Colonic mucosa (tissue), 4 donors: ENCODE data around the gene PXT1. TPM values are rescaled to one million over a fixed set of nuclear protein-coding genes. Genes with fewer than 3 reads are reported as not detected.

ENCODE experiments used
- DNase-seq: peaks from one replicate; pipeline ENCODE4 v3.0.0-alpha.2; 2020
- H3K27ac ChIP-seq: fragments of 200-600 bp; one replicate; pipeline ENCODE4 v1.8.0; 2021
- H3K27me3 ChIP-seq: fragments of 200-600 bp; one replicate; pipeline ENCODE4 v1.8.0; 2021
- H3K36me3 ChIP-seq: fragments of 200-600 bp; one replicate; pipeline ENCODE4 v1.8.0; 2021
- H3K4me1 ChIP-seq: fragments of 200-600 bp; one replicate; pipeline ENCODE4 v1.8.0; 2021; ENCODE audit warnings: mild to moderate bottlenecking
- H3K4me3 ChIP-seq: fragments of 200-600 bp; one replicate; pipeline ENCODE4 v1.8.0; 2021
- H3K9ac ChIP-seq, 2 donors: one replicate each; pipeline ENCODE4 v1.7.0; 2013; ENCODE audit warnings: control low read depth in 2 of 2, low read depth in 2 of 2, low read length in 2 of 2
- H3K9me3 ChIP-seq: fragments of 200-600 bp; one replicate; pipeline ENCODE4 v1.8.0; 2021
- intact Hi-C: fragments of 100-400 bp; cut with DNase I; formaldehyde crosslinking; loops from one replicate; pipeline ENCODE4 v1.14.1; 2022
- total RNA-seq, 2 donors: library from RNA; stranded (reverse); fragmentation: NEBNext Ultra II Directional in 1 of 2; extraction: Animal tissue kit (Norgen Biotek cat#: 25700) in 1 of 2; gene quantifications; one replicate each; pipeline ENCODE4 v1.2.1, GENCODE V29; 2021
- TF ChIP-seq, protein P1 (sequence below): fragments of 200-600 bp; IDR thresholded peaks from one replicate; pipeline ENCODE4 v1.8.0; 2022; ENCODE audit warnings: antibody characterized with exemption, mild to moderate bottlenecking
- donor health status: healthy.
- donor health status: DM: no; HTN: no; CAD: no.
- donor health status: DM: no; HTN: no; CAD: no.

Gene PXT1
- total RNA-seq, 2 donors from 2014 or later = not detected

DNA sequence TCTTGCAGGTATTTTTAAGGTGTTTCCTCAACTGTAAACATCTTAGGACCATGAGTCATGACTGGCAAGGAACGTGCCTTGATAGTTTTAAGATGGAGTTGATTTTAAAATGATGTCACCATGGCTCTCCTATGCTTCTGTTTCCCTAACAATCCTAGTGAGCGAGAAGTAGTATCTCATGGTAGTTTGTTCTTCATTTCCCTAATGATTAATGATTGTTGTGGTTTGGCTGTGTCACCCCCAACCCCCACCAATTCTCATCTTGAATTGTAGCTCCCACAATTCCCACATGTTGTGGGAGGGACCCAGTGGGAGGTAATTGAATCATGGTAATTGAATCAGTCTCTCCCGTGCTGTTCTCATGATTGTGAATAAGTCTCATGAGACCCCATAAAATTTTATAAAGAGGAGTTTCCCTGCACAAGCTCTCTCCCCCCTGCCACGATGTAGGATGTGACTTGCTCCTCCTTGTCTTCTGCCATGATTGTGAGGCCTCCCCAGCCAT is 89.2 kb downstream of the PXT1 start:
- no peaks in the 10 kb centered on the region for H3K4me1 ChIP-seq
- H3K4me3 ChIP-seq = no peak overlapping the region
- intact Hi-C loops = loop anchor here (10.0 kb wide), 1 partner anchor 329 kb away; the partner anchor contains the start of genes MAPK14 and SLC26A8
- H3K27me3 ChIP-seq = no peaks in the 10 kb centered on the region
- H3K9ac ChIP-seq = no peak overlapping the region
- H3K36me3 ChIP-seq = no peaks in the 10 kb centered on the region
- no peak for DNase-seq
- H3K27ac ChIP-seq = no peak overlapping the region
- H3K9me3 ChIP-seq = no peaks in the 10 kb centered on the region
- TF ChIP-seq, protein P1, sequence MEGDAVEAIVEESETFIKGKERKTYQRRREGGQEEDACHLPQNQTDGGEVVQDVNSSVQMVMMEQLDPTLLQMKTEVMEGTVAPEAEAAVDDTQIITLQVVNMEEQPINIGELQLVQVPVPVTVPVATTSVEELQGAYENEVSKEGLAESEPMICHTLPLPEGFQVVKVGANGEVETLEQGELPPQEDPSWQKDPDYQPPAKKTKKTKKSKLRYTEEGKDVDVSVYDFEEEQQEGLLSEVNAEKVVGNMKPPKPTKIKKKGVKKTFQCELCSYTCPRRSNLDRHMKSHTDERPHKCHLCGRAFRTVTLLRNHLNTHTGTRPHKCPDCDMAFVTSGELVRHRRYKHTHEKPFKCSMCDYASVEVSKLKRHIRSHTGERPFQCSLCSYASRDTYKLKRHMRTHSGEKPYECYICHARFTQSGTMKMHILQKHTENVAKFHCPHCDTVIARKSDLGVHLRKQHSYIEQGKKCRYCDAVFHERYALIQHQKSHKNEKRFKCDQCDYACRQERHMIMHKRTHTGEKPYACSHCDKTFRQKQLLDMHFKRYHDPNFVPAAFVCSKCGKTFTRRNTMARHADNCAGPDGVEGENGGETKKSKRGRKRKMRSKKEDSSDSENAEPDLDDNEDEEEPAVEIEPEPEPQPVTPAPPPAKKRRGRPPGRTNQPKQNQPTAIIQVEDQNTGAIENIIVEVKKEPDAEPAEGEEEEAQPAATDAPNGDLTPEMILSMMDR = no peak

DNA sequence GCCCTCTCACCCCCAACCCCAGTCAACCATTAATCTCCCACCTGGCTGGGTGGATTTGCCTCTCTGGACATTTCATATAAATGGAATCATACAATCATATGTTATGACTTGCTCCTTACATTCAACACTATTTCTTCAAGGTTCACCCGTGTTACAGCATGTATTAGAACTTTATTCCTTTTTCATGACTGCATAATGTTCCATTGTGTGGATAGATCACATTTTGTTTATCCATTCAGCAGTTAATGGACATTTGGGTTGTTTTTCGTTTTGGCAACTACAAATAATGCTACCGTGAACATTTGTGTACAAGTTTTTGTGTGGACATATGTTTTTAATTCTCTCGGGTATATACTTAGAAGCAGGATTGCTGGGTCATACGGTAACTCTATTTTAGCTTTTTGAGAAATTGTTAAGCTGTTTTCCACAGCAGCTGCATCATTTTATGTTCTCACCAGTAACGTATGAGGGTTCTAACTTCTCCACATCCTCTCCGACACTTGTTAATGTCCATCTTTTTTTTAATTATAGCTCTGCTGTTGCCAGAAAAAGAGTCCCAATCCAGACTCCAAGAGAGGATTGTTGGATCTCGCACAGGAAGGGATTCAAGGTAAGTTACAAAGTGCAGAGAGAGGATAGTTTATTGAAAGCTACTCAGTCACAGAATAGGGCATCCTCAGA is 90.0 kb downstream of the PXT1 start:
- H3K4me3 ChIP-seq = no peak overlapping the region
- TF ChIP-seq, protein P1 = no peak
- intact Hi-C loops = loop anchor here (10.0 kb wide), 1 partner anchor 328 kb away; the partner anchor contains the start of genes MAPK14 and SLC26A8
- no peak for DNase-seq
- no peaks in the 10 kb centered on the region for H3K9me3 ChIP-seq
- H3K4me1 ChIP-seq = no peaks in the 10 kb centered on the region
- H3K27ac ChIP-seq = no peak overlapping the region
- H3K36me3 ChIP-seq = no peaks in the 10 kb centered on the region
- no peaks in the 10 kb centered on the region for H3K27me3 ChIP-seq
- no peak overlapping the region for H3K9ac ChIP-seq

DNA sequence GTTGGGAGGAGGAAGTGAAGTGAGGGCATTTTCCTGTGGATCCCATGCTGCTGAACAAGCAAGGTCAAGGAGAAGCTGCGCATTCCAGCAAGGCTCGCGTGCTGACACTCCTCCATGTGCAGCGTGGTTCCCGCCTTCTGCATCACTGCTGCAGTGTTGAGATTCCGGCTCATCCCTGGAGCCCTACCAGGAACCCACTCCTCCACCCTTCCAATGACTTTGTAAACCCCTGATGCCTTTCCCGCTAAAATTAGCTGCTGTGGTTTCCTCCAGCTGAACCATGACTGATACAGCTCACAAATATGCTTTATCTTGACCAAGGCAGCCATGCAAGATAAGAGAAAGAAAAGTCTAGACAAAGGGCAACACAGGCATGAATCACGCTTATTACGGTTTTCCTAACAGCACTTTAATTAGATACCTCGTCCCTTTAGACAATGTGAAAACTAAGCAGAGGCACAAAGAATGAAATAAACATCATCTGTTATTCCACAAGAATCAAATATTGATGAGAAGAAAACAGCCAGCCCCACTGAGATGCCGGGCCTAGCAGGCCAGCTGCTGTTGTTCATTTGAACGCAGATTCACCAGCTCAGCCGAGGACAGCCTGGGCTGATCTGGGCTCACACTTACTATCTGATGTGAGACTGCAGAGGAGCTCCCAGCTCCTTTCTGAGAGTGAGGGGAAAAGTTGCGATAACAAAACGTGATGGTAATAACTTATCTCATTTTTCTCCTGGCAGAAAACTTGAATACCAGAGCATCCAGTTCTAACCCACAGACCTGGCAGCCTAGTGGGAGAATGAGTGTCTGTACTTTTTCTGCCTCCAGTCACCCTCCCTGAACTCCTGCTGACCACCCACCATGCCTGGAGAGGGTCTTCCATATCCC is 91.7 kb downstream of the PXT1 start:
- Histone ChIP-seq H3K9me3 (no peaks in the 10 kb centered on the region), H3K4me1 (no peaks in the 10 kb centered on the region), H3K27ac (no peak overlapping the region), H3K36me3 (no peaks in the 10 kb centered on the region), H3K4me3 (no peak overlapping the region), H3K27me3 (no peaks in the 10 kb centered on the region), H3K9ac (no peak overlapping the region)
- intact Hi-C loops = loop anchor here (10.0 kb wide), 1 partner anchor 326 kb away; the partner anchor contains the start of genes MAPK14 and SLC26A8
- DNase-seq = no peak
- TF ChIP-seq, protein P1 = no peak

DNA sequence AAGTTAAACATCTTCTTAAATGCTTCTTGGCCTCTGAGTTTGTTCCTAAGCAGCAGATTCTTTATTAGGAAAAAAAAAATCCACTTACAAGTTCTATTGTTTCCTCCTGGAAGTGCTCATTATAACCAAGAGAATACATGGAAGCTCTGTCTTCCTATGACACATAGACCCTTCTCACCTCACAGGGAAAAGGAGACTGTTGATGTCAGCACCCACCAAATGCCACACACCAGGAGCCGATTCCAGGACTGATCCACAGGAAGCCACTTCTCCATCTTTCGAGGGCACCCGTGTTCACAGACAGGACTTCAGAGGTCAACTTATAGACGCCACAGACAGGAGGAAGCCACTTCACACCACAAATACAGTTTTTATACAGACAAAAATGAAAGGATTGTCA is 92.6 kb downstream of the PXT1 start:
- H3K27me3 ChIP-seq = no peaks in the 10 kb centered on the region
- intact Hi-C loops = loop anchor here (10.0 kb wide), 1 partner anchor 325 kb away; the partner anchor contains the start of genes MAPK14 and SLC26A8
- TF ChIP-seq, protein P1 = no peak
- H3K36me3 ChIP-seq = no peaks in the 10 kb centered on the region
- DNase-seq = no peak
- H3K4me3 ChIP-seq = no peak overlapping the region
- H3K9me3 ChIP-seq = no peaks in the 10 kb centered on the region
- no peak overlapping the region for H3K27ac ChIP-seq
- H3K9ac ChIP-seq = no peak overlapping the region
- no peaks in the 10 kb centered on the region for H3K4me1 ChIP-seq

DNA sequence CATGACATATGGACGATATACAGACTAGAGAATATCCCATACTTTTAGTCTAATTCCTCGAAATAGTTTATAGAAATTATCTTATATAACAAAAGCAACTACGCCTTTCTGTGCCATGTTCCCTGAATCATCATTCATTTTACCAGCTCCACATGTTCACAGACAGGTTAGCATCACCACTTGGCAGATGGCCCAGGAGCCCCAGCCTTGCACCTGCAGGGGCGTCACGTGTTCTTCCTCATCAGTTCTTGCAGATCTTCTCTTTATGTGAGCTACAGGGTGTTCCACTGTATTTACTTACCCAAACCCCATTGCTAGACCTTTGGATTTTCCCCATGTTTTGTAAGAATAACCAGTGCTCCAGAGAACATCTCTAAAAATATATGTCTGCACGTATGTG is 93.4 kb downstream of the PXT1 start:
- intact Hi-C loops = no loop called here
- H3K9ac ChIP-seq = no peak overlapping the region
- H3K36me3 ChIP-seq = no peaks in the 10 kb centered on the region
- no peak overlapping the region for H3K27ac ChIP-seq
- no peaks in the 10 kb centered on the region for H3K4me1 ChIP-seq
- H3K4me3 ChIP-seq = no peak overlapping the region
- no peaks in the 10 kb centered on the region for H3K27me3 ChIP-seq
- peak; percentile 84 for DNase-seq
- no peaks in the 10 kb centered on the region for H3K9me3 ChIP-seq
- TF ChIP-seq, protein P1 = no peak
